NCI-H1105 (cell line): Measurements from ENCODE around the gene DEGS2.

ENCODE experiments used
- DNase-seq: peaks from one replicate; lab custom pipeline; 2025; lab: John Stamatoyannopoulos, UW

The DEGS2 gene

GRCh38 chr14:100132161-100132902 is 27.1 kb downstream of the DEGS2 start:
- DNase-seq = no peak

- no peak for DNase-seq
These were observed 28.3 kb downstream of the DEGS2 start for GRCh38 chr14:100131181-100131580.

DNA sequence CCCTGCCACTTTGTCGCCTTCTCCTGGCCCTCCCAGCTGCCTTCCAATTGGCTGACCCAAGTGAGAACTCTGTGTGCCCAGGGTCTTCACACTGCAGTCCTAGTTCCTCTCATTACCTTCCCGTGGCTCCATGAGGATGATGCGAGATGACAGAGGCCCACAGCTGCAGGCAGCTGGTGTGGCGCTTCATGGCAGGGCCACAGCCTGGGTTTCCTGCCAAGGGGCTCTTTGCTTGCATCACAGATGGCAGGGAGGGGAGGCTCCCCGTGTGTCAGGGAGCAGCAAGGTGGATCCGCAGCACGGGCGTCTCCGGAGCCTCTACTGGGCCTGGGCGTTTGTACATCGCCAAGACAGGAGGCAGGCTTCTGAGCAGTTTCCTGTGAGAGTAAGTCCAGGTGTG is 28.9 kb downstream of the DEGS2 start:
- DNase-seq = no peak

- no peak for DNase-seq
These were observed 30.3 kb downstream of the DEGS2 start for GRCh38 chr14:100129161-100129589.

GRCh38 chr14:100128688-100129087 is 30.8 kb downstream of the DEGS2 start:
- no peak for DNase-seq

GRCh38 chr14:100127853-100128455 is 31.5 kb downstream of the DEGS2 start:
- DNase-seq = no peak

- no peak for DNase-seq
These were observed 33.0 kb downstream of the DEGS2 start for GRCh38 chr14:100126401-100126800.

- no peak for DNase-seq
These were observed 34.8 kb downstream of the DEGS2 start for GRCh38 chr14:100124551-100125088.

- no peak for DNase-seq
These were observed 35.8 kb downstream of the DEGS2 start for GRCh38 chr14:100123618-100124017.

- DNase-seq = no peak
These were observed 36.8 kb downstream of the DEGS2 start for GRCh38 chr14:100122481-100123223.

DNA sequence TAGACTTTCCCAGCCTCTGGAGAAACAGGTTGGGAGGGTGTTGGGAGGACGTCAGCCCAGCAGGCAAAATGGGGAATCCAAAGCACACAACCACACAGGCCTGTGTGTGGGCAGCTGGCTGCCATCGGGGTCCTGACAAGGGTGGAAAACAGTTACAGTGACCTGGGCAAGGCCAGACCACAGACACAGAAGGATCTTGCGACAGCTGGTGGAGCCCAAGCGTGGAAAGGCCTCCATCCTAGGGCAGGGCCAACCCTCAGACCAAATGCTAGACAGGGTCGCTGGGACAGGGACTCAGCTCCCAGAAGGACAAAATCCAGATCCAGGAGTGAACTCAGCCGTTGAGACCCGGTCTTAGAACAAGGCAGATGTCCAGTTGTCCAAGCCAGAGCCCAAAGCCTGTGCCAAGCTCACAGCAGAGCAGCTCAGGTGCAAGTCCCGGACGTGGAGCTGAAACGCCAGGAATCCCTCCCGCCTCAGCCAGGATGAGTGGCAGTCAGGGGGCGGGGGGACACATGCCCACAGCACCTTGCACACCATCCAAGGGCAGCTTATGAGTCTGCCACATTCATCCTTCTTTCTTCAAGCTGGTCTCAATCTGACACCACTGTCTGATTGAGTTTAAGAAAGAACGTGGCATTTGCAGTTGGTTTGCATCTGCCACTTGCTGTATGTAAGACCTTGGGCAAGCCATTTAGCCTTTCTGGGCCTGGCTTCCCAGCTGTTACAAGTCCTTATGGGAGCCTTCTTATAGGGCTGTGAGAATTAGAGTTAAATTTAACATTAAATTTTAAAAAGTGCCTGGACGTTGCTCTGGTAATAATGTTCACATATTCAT is 37.6 kb downstream of the DEGS2 start:
- DNase-seq = no peak

DNA sequence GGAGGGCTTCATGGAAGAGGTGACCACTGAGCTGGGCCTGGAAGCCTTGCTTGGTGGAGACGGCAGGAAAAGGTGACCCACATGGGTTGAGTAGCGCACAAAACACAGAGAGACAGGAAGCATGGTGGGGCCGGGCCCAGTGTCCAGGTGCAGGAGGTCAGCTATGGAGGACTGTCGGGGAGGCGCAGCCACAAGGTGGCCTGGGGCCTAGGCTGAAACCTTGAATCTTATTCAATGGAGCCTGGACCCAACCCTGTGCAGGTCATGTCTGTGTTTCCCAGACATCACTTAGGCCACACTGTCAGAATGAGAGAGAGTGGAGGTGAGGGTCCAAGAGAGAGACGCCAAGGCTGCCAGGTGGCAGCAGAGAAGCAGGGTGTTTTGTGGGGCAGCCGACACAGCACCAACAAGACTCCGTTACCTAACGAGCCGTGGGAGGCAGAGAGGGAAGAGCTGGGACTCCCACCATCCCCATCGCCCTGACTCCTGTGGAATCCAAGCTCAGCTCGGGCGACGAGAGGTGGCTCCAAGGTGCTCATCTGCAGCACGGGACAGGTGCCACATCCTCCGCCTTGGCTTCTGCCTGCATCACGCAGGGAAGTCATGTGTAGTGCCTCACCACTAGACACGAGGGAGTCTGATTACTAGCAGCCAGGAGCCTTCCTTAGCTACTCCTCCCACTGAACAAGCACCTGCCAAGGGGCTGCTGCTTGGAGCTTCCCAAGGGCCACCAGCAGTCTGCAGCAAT is 38.7 kb downstream of the DEGS2 start:
- DNase-seq = no peak

GRCh38 chr14:100119251-100119650 is 40.2 kb downstream of the DEGS2 start:
- DNase-seq = no peak

- DNase-seq = no peak
These were observed 40.9 kb downstream of the DEGS2 start for GRCh38 chr14:100118396-100119011.

DNA sequence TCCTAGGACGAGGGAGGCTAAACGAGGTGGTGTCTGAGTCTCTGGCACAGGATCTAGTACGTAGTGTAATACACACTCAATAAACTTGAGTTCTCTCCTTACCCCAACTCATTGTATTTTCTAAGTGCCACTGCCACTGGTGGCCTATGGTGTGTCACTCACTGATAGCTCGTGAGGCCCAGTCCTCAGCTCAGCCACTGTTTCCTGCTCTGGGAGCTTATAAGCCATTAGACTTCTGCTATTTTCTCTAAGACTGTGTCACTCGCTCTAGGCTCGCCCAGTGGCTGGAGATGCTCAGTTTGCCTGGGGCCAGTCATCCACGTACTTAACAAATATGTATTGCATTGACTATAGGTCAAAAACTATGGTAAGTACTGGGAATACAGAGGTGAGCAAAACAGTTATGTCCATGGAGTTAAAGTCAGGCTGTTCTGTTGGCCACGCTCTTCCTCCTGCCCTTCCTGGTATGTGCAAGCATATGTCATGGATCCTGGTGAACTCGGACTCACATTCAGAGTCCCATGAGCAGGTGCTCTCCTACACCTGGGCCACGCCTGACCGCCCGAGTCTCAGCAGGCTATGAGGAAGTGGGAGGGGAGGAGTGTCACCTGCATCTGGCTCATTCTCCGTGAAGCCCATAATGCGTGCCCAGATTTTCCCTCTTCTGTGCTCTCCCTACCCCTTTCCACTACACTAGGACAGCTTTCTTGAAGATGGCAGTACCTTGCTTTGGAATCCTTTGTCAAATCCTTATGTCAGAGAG is 41.6 kb downstream of the DEGS2 start:
- no peak for DNase-seq

DNA sequence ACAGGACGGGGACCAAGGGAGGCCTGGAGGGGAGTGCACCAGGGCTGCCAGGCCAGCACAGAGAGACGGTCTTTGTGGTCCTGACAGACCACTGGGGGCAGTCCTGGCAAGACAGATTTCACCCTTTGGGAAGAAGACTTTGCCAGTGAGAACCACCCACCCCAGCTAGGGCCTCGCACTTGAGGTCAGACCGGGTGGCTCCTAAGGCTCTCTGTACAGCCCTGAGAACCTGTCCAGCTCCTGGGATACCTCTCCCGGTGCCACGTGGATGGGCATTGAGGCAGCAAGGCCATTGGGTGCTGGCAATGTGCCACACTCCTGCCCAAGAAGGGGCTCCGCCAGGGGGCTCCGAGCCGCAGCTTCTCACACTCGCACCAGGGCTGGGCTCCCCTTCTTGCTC is 42.4 kb downstream of the DEGS2 start:
- no peak for DNase-seq

DNA sequence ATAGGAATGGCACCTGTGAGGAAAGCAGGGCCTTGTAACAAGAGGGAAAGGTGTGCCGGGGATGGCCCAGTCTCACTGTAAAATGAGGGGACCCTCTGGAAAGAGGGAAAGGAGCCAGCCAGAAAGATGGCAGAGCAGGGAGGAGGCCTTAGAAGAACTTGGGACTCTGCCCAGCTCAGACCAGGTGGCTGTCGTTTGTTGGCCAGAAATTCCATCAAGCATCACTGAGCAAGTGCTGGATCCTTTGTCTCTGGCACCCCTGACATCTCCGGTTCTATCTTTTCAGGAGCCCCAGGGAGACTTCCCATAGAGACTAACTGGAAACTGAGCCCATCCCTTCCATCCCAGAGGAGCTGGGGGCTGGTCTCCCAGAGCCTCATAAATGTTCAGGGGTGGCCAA is 43.3 kb downstream of the DEGS2 start:
- DNase-seq = no peak

DNA sequence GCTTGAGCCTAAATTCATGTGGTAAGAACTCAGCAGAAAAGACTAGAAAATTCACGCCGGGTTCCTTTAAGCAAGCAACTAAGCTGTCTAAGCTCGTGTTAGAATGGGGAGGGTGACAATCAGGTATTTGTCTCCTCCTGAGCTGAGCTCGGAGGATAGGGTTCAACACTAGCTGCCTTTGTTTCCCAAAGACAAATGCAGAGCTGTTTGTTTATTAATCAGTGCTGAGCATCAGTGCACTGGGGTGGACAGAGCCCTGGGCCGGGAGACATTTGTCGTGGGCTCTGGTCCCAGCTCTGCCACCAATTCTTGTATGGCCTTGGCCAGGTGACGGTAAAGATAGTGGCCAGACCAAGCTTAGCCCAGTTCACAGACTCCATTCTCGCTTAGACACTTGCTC is 43.7 kb downstream of the DEGS2 start:
- DNase-seq = no peak

DNA sequence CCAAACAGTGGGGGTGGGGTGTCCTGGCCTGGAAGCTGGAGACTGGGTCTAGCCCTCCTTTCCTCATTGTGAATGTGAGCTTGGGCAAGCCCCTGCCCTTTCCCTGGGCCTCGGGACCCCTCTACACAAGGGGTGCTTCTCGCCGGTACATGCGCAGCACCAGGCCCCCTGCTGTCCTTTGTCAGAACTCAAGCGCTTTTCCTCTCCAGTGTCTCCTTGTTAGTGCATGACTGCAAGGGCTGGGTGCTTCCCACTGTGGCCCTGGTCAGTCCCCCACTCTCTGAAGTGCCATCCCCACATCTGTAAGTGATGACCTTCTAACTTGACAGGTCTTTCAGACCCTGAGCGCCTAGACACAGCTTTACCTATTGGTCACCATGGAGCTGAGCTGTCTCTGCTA is 44.2 kb downstream of the DEGS2 start:
- DNase-seq = no peak
